Loucy (cell line): ENCODE measurements around the gene HOXB9.

Experiments used
- CTCF ChIP-seq: fragments of 200-600 bp; sonication (generic); conservative IDR thresholded peaks from 2 replicates; pipeline ENCODE4 v1.5.1; 2014; ENCODE audit warnings: mild to moderate bottlenecking, antibody characterized with exemption, low read length
- EZH2phosphoT487 ChIP-seq: fragments of 200-600 bp; IDR thresholded peaks from 2 replicates; pipeline ENCODE4 v1.6.1; 2018; ENCODE audit warnings: antibody characterized with exemption, mild to moderate bottlenecking, moderate library complexity, borderline replicate concordance

DNA sequence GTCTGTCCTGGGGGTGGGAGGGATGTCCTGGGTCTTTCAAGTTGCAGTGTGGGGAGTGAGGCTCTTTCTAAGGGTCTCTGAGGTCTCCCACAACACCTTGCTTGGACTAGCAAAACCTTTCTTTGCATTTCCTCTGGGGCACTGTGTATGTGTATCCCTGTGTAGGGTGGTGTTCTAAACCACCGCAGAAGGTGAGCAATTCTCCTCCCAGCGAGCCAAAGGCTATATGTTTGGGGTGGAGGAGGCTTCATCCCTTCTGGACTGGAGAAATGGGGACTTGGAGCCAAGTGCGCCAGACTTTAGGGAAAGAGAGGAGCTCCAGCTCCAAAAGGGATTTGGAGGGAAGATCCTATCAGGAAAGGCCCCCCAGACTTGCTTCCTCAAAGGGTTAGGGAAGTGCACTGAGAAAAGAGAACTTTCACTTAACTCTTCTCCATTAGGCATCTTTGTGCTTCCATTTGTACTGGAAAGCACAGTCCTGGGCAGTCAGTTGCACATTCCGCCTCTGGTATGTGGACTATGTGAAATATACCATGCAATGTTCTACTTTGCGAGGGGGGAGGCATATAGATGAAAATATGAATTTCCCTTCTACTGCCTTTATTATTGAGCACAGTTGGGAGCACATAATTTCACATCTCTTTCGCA is 18.9 kb upstream of the HOXB9 start:
- no peak for TF ChIP-seq CTCF
- no peak for TF ChIP-seq EZH2phosphoT487
